Stimulated activated CD8-positive, alpha-beta memory T cell treated with anti-CD3 and anti-CD28 coated beads, Interleukin-7, amount 100 ng/mL, for 1 hour (primary cell): ENCODE measurements around the gene ELL.
"Not testable (repeated sequence)": the region's sequence is repeated elsewhere in the genome, so short reads cannot be mapped to it uniquely, and the experiment has no call there.

Experiments
- DNase-seq, 2 donors: peaks; one replicate each; pipeline ENCODE4 v3.0.0-alpha.2; 2020; ENCODE audit warnings: low read depth in 2 of 2

The ELL gene

DNA sequence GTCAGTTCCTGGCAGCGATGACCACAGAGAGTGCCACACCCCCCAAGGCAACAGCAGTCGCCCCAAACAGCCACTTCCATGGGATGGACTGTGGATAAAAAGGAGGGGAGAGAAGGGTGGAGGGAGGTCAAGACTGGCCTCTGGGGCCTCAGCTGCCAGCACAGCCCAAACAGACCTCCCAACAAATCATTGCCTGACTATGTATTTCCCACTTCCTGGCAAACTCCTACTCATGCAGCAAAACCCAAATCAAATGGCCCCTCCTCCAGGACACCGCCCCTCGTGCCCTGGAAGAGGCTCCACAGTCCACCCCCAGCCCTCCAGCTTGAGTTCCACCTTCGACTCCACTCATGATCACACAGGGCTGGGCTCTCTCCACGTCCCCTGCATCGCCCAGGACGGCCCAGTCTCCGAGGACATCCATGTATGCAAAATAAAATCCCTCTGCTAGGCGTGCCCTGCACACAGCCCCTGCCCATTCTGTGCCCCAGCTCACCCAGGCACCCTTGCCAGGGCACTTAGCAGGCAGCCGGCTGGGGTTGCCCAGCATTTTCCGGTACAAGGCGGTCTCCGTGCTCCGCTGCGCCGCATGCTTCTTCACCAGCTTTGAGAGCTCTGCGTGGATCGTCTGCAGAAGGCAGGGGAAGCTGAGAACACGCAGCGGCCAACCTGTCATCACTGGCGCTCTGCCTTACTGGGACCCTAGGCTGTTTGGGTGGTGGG lies 10.5 kb upstream of the ELL start:
- no peak for DNase-seq

DNA sequence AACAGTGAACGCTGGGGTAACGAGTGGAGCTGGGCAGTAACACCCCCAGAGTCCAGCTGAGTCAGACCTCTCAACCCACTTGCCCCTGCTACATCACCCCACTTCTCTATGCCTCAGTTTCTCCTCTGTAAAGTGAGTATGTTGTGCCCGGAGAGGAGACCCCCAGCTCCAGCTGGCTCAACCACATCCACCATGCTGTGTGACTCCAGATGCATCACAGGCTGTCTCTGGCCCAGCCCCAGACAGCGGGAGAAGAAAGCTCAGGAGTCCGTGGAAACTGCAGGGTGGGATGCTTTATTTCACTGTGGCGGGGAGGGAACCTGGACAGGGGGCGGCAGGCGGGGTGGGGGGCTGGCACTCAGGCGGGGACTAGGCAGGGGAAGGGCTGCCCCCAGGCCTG lies 9.6 kb upstream of the ELL start:
- DNase-seq = no peak

DNA sequence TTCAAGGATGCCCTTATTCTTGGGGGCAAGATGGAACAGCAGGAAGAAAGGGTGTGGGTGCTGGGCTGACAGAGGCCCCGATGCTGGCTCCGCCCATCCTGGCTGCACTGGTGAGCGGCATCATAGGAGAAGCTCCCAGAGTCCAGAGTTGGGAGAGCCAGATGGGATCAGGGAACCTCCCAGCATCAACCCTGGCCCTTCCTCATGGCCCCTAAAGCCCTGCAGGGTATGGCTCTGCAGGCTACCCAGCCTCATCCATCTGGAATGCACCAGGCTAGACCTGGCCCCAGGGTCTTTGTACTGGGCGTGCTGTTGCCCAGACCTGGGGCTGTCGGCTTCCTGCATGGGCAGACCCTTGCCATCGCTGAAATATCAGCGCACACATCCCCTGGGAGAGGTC lies 7.9 kb upstream of the ELL start:
- no peak for DNase-seq

DNA sequence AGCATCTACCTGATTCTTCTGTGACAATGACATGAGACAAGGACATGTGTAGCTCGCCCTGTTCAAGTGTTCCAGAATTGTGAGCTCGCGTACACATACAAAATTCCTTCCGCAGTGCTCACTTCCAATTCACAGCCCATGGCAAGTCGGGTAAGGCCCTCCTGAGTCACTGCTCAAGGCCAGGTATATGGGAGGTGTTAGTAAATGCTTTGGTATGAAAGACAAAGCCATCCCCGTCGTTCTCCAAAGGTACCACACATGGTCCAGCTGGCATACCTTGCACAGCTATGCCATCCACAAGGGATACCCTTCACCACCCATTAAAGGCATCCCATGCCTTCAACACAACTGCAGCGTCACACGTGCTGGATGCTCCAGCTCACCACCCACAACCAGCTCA lies 4.4 kb upstream of the ELL start:
- DNase-seq = no peak

DNA sequence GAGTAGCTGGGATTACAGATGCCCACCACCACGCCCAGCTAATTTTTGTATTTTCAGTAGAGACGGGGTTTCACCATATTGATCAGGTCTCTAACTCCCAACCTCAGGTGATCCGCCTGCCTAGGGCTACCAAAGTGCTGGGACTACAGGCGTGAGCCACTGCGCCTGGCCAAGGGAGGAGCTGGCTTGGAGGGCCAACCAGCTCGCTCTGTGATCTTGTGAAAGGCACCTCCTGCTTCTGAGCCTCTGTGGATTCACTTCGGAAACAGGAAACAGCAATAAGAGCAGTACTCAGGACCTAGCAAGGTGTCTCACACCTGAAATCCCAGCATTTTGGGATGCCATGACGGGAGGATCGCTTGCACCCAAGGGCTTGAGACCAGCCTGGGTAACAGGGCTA lies 2.0 kb upstream of the ELL start:
- DNase-seq = no peak

DNA sequence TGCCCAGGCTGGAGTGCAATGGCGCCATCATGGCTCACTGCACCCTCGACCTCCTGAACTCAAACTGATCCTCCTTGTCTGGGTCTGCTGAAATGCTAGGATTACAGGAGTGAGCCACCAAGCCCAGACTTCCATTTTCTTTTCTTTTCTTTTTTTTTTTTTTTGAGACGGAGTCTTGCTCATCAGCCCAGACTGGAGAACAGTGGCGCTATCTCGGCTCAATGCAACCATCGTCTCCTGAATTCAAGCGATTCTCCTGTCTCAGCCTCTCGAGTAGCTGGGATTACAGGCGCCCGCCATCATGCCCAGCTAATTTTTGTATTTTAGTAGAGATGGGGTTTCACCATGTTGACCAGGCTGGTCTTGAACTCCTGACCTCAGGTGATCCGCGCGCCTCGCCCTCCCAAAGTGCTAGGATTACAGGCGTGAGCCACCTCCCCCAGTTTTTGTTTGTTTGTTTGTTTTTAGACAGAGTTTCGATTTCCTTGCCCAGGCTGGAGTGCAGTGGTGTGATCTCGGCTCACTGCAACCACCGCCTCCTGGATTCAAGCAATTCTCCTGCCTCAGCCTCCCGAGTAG lies 1.1 kb upstream of the ELL start:
- not testable (repeated sequence) for DNase-seq

DNA sequence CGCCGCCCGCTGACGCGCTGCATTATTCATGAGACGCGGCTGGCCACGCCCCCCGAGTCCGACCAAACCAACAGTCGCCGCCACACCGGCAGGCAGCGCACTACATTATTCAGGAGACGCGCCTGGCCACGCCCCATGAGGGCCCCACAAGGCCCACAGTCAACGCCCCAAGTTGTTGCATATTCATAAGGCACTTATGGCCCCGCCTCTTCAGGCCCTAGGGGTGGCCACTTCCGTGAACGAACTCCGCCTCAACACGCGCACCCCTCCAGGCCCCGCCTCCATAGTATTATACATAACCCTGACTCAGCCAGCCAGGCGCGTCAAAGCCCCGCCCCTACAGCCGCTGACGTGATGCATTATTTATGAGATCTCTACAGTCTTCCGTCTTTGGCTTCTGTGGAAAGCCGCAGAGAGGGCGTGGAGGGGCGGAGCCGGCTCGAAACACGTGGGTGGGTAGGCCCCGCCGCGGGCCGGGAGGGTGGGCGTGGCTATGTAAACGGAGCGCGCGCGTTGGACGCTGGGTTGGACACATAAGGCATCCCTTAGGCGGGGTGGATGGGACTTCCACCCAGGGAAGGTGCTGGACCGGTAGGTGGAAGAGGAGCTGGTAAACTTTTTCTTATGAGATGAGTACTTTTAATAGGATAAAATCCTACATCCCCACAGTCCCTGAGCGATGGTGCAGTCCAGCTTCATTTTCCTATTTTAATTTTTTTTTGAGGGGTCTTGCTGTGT lies 423 bp upstream of the ELL start:
- DNase-seq = peak; percentile 99 to 100

DNA sequence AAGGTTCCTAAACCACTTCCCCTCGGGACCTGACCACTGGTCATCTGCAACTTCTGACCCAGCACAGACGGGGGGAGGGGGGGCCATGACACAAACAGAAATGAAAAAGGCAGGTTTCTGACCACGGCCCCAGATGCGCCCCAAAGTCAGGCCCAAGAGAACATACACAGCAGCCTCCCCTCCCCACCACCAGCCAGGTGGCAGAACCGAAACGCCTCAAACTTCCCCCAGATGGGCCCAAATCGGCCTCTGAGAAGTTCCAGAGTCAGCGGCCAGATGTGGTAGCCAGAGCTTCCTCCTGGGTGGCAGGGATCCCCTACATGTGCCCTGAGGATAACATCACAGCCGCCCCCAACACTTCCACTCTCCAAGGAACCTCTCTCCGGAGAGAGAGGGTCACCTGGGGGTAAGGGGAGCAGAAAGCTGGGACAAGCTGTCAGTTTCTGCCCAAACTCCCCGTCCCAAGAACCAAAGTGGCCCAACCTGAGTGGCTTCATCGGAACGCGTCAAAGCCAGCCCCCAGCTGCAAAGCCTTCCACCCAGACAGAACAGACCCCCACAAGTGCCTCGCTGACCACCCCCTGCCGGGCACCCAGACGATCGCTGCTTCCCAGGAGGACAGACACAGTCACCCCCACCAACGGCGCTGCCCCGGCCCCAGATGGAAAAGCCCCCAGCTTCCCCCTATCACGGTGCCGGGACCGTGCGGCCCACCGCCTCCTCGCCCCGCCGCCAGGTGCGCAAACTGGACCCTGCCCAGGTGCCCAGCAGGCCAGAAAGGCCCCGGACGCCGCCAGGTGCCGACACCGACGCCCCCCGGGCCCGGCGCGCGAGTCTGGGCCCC lies 800 bp downstream of the ELL start:
- DNase-seq = no peak

DNA sequence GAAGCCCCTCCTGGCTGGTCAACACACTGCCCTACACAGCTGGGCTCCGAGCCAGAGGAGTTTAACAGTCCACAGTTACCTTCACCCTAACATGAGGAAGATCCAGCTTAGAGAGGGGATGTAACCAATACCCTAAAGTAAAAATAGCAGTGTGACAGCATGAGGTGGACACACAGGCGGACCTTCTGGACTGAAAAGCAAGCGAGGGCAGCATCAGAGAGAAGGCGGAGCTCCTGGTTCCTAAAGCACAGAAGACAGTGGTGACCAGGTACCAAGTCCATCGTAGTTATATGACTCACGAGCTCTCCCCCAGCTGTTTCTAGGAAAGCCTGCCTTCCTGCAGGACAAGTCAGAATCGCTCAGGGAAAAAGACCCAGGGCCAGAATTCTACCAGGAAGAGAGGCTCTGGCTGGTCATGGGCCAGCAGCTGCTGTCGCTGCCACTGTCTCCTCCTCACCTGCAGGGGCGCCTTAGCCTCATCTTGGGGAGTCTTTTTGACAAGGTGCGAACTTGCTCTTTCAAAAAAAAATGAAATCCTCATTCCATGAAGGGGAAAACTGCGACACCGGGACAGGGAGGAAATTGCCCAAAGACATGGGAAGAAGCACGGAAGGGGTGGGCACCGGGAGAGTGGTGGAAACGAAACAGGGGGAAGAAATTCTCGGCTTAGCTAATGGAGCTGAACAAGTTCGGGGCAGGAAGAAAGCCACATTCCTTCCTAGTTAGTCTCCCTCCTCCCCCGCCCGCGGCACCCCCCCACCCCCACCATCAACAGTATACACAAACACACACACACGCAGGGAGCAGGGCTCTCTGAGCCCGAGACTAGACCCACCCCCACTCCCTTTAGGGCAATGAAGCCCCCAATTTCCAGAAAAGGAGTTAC lies 1.7 kb downstream of the ELL start:
- no peak for DNase-seq

DNA sequence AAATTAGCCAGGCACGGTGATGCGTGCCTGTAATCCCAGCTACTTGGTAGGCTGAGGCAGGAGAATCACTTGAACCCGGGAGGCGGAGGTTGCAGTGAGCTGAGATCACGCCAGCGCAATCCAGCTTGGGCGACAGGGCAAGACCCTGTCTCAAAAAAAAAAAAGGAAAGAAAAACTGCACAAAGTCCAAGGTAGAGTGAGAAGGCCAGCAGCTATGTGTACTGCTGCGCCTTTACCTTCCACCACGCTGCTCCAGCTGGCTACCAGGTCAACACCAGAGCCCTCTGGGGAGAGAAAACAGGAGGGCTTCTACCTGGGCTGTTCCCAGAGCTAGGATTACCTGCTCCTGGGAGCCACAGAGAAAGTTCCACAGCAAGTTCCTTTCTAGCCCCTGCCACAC lies 3.2 kb downstream of the ELL start:
- DNase-seq = no peak

DNA sequence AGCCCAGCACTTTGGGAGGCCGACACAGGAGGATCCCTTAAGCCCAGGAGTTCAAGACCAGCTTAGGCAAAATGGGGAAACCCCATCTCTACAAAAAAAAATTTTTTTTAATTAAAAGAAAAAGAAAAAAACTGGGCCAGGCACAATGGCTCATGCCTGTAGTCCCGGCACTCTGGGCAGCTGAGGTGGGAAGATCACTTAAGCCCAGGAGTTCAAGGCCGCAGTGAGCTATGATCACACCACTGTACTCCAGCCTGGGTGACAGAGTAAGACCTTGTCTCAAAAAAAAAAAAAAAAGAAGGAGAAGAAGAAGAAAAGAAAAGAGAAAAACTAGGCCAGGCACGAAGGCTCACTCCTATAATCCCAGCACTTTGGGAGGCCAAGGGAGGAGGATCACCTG lies 4.3 kb downstream of the ELL start:
- no peak for DNase-seq

DNA sequence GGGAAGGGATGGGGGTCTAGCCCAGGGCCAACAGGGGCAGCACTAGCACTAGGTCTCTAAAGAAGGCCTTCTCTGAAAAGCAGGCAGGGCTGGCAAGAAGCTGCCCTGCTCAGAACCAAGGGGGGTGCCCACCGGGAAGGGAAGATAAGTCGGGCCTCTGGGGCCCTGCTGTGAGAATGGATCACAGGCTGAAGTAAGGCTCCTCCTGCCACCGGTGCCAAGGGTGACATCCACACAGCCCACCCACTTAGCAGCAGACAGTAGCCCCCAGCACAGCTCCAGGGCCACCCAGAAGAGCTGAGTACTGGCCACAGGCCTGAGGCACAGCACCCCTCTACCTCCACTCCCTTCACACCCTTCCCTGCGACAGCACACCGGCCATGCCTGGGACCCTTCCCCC lies 5.9 kb downstream of the ELL start:
- no peak for DNase-seq

DNA sequence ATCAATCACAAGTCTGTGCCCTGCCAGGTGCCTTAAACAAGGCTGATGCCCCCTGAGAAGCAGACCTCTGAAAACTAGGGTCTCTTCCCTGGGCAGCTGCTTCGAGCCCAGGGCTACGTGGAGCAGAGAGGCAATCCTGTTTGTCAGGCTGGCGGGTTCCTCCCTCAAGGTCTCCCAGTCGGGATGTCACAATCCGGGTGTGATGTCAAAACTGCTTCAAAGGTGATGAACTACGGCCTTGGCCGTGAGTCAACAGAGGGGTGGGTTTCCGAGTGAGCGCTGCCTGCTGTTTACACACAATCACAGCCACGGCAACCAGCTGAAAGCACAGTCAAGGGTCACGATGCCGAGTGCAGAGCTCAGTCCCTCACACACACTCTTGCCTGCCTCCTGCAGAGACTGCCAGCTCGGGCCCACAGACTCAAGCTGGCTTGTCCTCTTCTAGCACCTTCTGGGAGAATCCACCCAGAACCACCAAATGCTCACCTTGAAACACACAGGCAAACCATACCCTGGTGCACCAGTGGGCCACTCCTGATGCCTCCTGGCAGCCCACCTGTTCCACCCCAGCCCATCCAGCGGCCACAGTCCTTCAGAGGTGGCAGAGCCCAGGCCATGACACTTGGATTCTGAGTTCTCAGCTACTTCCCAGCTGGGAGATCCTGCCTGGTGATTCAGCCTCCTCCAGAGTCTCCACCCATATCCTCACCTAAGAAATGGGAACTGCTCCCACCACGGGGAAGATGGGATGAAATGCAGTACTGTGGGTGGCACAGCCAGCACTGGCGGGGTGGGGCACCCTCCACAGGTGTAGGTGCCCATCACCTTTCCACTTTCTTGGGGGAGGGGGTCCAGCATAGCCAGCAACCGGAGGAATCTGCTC lies 6.8 kb downstream of the ELL start:
- no peak for DNase-seq

DNA sequence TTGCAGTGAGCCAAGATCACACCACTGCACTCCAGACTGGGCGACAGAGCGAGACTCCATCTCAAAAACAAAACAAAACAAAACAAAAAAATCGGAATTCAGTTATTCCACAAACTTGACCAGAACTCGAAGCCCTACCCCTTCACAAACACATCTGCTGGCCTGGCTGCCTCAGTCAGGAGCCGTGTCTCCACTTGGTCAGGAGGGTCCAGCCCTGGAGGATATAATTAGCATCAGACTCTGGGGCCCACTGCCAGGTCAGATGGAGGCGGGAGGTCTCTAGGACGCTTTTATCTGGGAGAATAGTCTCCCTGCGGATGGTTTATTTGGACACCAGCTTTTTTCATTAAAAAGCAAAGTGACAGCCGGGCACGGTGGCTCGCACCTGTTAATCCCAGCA lies 8.0 kb downstream of the ELL start:
- no peak for DNase-seq

DNA sequence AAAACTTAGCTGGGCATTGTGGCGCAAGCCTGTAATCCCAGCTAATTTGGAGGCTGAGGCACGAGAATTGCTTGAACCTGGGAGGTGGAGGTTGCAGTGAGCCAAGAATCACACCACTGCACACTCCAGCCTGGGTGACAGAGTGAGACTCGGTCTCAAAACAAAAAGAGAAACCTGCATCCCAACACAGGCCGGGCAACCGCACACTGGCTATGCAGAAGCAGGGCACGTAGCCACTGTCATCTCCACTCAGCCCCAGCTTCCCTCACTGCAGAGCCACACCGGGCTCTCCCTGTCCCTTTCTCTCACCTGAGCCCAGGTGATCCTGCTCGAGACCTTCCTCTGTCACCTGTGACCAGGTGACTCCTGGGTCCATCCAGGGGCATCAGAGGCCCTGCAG lies 11.7 kb downstream of the ELL start:
- DNase-seq = no peak

DNA sequence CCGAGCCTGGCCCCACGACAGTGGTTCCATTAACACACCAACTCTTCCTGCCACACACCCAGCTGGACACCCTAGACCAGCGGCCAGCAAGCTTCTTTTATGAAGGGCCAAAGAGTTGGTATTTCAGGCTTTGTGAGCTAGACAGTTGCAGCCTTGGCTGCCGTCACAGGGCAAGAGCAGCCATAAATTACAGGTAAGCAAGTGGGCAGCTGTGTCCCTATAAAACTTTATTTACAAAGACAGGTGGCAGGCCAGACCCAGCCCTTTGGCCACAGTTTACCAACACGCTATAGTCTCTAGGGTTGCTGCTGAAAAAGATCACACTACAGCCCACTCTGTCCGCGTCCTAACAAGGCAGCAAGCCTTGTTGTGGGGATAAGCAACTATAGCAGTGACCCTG lies 13.3 kb downstream of the ELL start:
- no peak for DNase-seq

DNA sequence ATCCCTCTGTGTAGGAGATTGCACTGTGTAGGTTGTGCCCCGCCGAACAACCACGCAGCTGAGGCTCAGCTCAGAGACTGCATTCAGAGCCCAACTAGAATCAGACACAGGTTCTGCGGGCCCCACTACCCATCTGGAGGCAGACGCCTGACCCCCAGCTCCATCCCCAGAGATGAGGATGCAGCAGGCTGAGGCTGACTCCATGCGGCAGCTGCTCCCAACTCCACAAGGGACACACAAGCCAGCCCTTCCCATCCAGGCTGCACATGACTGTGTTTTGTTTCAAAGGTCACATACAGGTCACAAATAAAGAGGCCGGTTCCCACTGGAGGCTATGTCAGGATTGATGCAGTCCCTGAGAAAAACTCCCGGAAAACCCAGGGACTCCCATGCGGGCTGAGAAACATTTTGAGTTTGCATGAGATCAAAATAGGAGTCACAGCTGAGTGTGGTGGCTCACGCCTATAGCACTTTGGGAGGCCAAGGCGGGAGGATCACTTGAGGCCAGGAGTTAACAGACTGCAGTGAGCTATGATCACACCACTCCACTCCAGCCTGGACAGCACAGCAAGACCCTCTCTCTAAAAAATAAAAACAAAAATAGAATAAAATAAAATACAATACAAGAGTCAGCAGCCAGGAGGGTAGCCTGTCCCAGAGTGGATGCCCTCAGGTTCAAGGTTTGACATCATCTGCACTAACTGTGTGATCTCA lies 14.0 kb downstream of the ELL start:
- DNase-seq = no peak

DNA sequence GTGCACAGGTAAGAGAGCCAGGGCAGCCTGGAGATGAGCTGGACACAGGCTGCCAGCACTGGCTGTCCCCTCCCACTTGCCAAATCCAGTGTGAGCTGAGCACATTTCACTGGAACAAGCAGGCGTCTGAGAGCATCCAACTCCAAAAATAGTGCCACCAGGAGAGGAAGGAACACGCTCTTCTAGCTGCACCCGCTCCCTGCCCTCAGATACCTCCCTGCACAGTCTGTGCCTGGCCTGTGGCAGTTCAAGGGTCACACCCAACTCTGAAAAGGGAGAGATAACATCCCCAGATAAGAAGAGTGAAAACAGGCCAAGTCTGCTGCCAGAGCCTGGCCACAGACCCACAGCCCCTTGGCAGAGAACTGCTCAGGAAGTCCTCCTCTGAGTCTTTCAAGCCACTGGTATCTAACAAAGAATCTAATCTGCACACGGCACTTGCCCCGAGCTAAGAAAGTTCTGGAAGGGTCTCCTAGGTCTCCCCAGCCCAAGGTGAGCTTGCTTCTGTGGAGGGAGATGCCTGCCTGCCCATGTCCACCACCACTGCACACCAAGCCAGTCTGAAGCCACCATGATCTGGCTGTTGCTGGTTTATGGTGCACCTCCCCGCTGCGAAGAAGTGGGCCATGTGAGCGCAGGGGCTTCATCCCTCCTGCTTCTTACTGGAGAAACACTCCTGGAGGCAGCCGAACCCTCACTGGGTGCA lies 14.7 kb downstream of the ELL start:
- DNase-seq = no peak
